Measurements from ENCODE around the gene FZR1.

FZR1 gene

DNA sequence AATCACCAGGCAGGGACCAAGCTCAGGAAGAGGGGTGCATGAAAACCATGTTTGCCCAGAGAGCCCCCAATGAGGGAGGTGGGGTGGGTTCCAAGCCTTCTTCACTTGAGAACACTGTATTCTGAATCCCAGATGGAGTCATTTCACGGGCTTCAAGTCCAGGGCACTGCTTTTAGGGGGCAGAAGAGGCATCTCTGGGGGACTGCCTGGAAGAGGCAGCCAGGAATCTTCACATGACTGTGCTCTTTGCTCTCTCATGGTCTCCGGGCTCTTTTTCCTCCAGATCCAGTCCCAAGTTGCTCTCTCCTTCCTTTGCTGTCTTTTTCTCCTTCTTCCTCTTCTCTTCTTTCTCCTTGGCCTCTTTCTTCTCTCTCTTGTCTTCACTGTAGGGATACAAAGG, 31.5 kb upstream of the FZR1 start:
- DNase-seq, result no peak

GRCh38 chr19:3475449-3475848, 30.7 kb upstream of the FZR1 start:
- no peak for DNase-seq

DNA sequence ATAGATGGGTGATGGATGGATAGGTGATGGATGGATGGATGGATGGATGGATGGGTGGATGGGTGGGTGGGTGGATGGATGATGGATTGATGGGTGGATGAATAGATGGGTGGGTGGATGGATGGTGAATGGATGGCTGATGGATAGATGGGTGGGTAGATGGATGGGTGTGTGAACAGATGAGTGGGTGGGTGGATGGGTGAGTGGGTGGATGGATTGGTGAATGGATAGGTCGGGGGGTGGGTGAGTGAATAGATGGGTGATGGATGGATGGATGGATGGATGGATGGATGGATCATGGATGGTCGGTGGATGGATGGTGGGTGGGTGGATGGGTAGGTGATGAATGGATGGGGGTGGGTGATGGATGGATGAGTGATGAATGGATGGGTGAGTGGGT, 29.3 kb upstream of the FZR1 start:
- no peak for DNase-seq

DNA sequence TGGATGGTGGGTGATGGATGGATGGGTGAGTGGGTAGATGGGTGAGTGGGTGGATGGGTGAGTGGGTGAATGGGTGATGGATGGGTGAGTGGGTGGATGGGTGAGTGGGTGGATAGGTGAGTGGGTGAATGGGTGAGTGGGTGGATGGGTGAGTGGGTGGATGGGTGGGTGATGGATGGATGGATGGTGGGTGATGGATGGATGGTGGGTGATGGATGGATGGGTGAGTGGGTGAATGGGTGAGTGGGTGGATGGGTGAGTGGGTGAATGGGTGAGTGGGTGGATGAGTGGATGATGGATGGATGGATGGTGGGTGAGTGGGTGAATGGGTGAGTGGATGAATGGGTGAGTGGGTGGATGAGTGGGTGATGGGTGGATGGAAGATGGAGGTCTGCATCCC, 28.6 kb upstream of the FZR1 start:
- DNase-seq, result no peak

GRCh38 chr19:3477951-3478350, 28.2 kb upstream of the FZR1 start:
- DNase-seq, result no peak

DNA sequence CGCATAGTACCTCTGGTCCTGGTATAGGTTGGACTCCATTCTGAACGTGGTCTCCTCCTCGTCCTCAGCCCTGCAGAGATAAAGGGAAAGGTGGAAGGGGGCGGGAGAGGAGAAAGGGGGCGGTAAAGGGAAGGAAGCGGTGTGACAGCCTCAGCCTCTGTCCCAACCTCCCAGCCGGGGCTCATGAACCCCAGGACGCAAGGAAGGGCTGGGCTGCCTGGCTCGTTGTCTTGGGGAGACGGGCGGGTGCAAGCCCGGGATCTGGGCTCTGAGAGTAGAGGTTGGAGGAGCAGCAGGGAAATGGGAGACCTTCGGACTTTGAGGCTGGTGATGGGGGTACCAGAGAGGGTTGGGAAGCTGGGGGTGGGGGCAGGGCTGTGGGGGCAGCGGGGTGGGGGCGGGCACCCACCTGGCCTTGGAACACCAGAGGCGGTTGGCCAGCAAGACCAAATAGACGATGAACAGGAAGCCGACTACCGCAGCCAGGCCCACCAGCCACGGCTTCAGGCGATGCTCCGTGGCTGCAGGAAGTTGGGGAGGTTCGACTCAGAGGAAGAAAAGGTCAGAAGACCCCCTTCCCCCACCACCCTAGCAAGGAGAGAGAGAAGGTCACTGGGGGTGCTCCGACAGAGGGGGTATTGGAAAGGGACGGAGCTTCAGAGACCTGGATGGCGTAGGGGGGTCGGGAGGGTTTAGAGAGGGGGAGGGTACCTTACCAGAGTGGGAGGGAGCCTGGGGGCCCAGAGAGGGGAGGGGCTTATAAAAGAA, 27.5 kb upstream of the FZR1 start:
- no peak for DNase-seq

GRCh38 chr19:3479177-3479833, 26.8 kb upstream of the FZR1 start:
- DNase-seq, result no peak

- no peak for DNase-seq
These were observed 26.3 kb upstream of the FZR1 start for GRCh38 chr19:3479834-3480215.

DNA sequence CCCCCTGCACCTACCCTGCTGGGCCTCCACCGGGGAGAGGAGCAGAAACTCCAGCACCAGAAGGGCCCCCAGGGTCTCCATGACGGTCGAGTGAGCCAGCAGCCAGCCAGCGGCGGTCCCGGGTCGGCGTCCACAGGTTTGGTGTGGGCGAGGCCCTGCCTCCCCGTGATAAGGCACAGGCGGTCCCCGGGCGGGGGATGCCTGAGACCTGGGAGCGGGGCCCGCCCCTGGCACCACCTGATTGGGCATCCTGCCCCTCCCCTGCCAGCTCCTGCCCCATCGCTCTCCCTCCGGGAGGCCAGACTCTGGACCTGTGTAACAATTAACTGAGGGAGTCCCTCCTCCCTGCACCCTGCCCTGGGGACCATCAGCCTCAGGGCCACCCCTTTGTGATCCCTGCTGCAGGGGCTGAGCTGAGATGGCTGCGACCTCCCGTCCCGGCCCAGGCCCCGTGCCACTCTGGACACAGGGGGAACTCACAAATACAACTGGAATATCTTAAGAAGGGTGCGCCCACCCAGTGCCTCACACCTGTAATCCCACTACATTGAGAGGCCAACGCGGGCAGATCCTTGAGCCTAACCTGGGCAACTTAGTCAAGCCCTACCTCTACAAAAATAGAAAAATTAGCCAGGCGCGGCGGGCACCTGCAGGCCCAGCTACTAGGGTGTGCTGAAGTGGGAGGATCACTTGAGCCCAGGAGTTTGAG, 25.6 kb upstream of the FZR1 start, which contains the start of gene SMIM24:
TSS of gene SMIM24 (minus strand) at position 143 of the 709 bp plus-strand sequence. CDS start at position 81, 62 bp downstream.
- DNase-seq, result no peak

GRCh38 chr19:3481241-3482090, 24.6 kb upstream of the FZR1 start:
- DNase-seq, result no peak

DNA sequence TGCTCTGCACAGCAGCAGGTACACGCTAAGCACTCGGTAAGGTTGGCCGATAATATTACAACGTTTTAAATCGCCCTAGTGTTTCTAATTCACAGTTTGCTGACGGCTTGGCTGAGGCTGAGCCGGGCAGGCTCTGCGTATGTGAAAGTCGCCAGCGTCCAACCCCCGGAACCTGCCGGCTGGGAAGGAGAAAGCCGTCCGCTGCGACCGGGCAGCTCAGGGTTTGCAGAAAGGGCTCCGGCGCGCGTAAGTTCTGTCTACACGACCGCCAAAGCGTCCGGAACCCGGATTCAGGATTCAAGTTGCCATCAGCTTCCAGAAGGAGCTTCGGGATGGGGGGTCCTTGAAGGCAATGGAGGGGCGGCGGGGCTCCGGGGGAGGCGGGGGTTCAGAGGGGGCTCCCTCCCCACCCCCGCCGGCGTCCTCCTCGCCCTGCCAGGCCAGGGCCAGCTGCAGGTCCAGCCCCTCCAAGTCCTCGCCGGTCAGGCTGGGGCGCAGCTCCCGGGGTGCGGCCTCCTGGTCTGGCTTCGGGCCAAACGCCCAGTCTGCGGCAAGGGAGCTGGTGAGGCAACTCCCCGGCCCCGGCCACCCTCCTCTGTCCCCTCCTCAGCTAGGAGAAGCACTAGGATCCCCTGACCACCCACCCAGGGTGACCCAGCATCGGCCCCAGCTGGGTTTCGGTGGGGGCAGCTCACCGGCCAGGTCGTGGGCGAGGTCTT, 23.4 kb upstream of the FZR1 start:
- no peak for DNase-seq

GRCh38 chr19:3483226-3483628, 22.9 kb upstream of the FZR1 start, which contains the start of gene SMIM44:
TSS of gene SMIM44 (minus strand) at chr19:3483441. CDS start at chr19:3483403, 38 bp downstream.
- DNase-seq, result no peak

DNA sequence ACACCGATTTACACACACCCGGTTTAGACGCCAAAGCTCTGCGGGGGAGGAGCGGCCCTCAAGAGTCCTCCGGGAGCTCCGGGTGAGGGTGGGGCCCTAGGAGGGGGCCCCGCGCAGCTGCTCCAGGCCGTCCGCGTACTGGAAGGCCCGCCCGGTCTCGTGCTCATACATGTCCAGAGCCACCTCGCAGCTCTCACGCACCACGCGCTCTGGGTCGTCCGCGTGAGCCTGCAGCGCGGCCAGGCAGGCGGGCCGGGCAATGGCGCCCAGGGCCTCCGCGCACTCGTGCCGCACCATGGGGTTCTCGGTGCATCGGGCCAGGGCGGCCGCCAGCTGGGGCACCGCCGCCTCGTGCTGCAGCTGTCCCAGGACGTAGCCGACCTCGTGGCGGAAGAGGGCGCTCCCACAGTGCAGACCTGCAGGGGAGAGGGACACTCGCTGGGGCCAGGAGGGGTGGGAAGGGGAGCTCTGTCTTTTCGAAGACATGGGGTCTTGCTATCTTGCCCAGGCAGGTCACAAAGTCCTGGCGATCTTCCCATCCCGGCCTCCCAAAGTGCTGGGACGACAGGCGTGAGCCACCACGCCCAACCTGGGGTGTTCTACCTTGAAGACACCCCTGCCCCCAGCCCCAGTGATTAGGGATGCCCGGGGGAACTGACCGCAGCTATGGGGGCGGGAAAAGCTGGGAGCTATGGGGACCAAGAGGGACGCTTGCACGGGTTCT, 14.6 kb upstream of the FZR1 start:
- DNase-seq, result no peak

DNA sequence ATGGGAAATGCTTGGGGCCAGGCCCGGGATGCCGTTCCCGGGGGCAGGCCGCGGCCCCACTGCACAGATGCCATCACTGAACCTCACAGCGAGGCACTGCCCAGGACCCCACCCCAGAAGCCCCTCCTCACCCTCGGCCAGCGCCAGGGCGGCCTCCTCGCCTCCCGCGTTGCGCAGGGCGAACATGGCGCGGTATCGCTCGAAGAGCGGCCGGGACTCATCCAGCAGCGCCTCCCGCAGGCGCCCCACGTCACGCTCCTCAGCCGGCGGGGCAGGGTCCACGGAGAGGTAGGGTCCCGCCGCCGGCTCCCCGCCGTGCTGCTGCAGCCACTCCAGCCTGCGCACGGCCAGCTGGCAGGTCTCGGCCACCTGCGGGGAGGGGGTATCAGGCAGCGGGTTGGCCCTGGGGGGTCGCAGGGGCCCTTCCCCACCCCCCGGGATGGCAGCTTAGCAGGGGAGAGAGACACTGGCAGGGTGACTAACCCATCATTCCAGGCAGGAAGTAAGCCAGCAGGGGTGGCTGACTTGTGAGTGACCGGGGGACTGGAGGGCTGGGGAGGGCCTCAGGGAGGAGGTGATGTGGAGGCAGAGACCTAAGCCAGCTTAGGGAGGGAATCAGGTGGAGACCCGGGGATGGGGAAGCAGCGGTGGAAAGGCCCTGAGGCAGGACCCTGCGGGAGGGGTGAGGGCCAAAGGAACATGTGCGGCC, 13.8 kb upstream of the FZR1 start:
- no peak for DNase-seq

DNA sequence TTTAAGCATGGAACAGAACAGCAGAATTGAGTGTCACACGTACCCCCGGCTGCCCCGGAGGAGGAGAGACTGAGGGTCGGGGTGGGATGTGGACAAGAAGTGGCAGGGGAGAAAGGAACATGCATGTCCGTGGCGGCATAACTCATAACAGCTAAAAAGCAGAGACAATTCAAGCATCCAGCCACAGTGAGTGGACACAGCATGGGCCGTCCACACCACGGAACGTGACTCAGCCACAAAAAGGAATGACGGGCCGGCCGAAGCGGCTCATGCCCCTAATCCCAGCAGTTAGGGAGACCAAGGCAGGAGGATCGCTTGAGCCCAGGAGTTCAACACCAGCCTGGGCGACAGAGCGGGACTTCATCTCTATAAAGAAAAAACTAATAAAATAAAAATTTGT, 13.2 kb upstream of the FZR1 start:
- no peak for DNase-seq

- DNase-seq, result no peak
These were observed 12.5 kb upstream of the FZR1 start for GRCh38 chr19:3493651-3494050.

DNA sequence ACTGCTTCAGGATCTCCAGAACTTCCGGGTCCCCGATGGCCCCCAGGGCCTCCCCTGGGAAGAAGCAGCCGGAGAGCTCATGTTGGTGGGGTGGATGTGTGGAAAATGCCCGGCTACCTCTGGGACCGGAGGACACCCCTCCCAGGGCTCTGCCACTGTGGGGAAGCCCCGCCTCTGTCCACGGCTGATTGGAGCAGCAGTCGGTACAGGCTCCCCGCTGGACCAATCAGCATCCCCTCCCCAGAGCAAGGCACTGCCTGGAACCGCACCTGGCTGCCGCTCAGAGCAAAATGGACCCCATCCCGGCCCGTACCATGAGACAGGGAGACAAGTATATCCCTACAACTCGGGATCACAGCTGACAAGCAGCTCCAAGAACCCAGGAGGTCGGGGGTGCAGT, 12.1 kb upstream of the FZR1 start:
- DNase-seq, result no peak

- no peak for DNase-seq
These were observed 11.6 kb upstream of the FZR1 start for GRCh38 chr19:3494559-3494958.

GRCh38 chr19:3496392-3497273, 9.5 kb upstream of the FZR1 start:
- no peak for DNase-seq

Data from NCI-H1092 treated with DMSO at 0.1 percent for 48 hours (cell line).